Tongue (tissue), 2 donors: ENCODE results near the gene PEX11G. TPM values are rescaled to one million over a fixed set of nuclear protein-coding genes. Genes with fewer than 3 reads are reported as not detected.

Experiments used
- DNase-seq: peaks from one replicate; pipeline ENCODE4 v3.0.0-alpha.2; 2015
- total RNA-seq: library from RNA; depleted of rRNA; stranded (reverse); fragments of >200 nt; gene quantifications from one replicate; pipeline ENCODE4 v1.2.3, GENCODE V29; 2014

Gene PEX11G
- total RNA-seq = 6.1 TPM

DNA sequence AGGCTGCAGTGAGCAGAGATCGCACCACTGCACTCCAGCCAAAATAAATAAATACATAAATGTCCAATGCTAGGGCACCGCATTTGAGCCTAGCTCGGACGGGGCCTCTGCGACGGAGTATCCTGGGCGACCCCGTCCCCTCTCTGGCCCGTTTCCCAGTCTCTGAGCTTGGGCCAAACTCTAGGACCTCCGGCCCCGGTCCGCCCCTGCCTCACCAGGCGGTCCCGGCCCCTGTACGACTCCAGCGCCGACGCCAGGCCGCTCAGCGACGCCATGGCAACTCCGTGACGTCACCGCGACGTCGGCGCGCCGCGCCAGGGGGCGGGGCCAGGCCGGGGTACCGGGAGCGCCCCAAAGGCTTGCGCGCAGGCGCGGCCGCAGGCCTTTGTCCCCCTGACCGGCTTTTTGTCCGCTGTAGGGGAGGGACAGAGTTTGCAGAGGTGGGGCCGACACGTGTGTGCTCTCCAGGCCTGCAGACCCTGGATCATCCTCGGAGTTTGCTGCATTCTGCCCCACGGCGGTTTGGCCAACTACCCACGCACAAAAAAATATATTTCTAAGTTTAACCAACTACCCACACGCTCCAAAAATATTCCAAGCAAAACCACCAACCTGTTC, at the start of gene PEX11G:
Gene PEX11G (minus strand): TSS at position 300 of the 618 bp plus-strand sequence. CDS start 25 bp downstream, at position 275.
- peak; percentile 96 for DNase-seq

DNA sequence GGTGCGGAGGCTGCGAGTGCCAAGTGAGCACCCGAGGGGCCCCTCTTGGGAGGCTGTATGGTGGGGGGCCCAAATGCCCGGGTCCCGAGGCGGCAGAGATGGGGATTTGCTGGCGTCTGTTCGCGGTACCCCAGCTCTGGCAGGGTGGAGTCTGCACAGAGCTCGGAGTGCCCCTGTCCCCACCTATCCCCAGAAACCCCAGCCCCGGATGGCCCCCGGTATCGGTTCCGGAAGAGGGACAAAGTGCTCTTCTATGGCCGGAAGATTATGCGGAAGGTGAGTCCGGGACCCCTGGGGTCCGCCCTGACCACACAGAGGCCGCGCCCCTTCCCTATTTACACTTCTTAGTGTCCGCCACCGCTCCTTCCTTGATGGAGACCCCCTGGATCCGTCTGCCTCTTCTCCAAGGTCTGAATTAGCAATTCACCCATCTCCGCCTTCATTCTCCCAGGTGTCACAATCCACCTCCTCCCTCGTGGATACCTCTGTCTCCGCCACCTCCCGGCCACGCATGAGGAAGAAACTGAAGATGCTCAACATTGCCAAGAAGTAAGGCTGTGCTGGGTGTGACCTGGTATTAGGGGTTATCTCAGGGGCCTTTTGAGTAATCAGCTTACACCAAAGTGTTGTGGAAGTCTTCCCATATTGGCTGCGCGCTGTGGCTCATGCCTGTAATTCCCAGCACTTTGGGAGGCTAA, 47.3 kb upstream of the PEX11G start:
- DNase-seq = no peak

DNA sequence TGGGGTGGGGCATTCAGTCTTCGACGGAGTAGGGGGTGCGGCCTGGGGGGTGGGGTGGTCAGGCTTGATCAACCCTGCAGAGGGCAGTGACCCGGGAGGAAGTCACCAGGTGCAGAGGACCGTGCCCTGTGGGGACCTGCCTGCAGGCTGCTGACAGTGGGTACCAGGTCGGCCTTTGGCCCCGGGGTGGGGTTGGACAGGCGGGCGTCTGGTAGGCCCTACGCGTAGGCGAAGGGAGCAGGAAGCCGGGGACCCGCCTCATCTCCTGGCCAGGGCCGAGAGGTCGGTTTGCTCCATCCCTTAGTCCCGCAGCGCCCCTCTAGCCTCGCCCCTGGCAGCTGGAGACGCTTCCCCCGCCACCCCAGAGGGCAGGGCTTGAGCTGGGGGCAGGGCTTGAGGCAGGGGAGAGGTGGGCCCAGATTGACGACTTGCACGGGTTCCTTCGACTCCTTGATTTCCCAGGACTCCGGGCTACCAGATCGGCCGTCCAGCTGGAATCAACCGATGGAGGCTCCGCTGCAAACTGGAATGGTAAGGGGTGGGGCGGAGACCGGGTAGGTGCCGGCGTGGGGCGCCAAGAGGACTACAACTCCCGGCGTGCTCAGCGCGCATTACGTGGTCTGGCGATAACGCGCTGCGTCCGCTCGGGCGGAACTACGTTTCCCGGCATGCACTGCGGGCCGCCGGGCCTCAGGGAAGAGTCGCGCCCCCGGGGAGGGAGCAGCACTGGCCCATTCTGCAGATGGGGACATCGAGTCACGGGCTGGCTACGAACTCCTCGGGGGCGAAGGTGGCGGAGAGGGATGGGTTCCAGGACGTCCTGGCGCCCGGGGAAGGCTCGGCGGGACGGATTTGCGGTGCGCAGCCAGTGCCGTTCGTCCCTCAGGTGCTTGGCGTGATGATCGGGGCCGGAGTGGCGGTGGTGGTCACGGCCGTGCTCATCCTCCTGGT, 46.5 kb upstream of the PEX11G start, which contains the start of gene PNPLA6:
Gene PNPLA6 (plus strand): TSS at position 671 of the 951 bp plus-strand sequence. CDS start 72 bp downstream, at position 743.
- peak; percentile 98 for DNase-seq

DNA sequence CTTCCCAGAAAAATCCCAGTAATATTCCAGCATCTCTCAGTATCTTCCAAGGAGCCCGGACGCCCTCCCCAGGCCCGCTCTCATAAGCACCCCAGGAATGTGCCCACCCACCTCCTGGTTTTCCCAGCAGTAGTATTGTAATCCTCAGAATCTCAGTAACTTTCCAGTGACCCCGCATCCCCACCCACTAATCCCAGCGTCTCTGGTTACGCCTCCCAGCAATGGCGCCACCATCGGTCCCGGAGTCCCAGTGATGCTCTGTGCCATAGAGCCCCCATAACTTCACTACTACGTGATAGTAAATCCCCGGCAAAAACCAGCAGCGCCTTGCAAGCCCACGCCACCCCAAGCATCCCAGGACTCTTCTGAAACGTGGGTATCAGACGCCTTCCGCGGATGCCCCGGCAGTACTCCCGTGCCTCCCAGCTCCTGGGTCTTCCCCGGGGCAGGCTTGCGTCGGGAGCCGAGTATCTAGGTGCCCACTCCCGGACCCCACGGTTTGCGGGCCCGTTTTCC, 45.8 kb upstream of the PEX11G start:
- DNase-seq = peak; percentile 83

DNA sequence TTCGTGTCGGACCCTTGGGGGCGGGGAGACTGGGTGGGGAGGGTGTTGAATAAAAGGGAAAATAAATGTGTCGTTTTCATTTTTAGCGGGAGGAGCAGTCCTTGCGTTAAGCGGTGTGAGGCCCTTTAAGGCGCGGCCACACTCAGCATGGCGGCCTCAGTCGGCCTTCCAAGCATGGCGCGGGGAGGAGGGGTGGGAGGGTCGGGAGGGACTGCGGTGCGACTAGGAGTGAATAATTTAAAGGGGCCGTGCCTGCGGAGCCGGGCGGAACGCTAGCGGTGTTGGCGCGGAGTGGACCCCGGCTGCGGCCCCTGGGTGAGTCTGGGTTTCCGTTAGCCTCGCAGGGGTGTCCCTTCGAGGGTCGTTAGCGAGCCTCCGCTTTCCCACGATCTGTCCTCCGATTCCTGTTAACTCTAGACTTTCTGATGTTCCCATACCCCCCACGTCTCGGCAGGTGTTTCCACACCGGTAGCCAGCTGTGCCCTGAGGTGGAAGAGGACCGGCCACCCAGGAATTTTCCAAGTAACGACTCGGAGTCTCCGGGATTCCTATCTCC, 45.2 kb upstream of the PEX11G start:
- peak; percentile 96 for DNase-seq

DNA sequence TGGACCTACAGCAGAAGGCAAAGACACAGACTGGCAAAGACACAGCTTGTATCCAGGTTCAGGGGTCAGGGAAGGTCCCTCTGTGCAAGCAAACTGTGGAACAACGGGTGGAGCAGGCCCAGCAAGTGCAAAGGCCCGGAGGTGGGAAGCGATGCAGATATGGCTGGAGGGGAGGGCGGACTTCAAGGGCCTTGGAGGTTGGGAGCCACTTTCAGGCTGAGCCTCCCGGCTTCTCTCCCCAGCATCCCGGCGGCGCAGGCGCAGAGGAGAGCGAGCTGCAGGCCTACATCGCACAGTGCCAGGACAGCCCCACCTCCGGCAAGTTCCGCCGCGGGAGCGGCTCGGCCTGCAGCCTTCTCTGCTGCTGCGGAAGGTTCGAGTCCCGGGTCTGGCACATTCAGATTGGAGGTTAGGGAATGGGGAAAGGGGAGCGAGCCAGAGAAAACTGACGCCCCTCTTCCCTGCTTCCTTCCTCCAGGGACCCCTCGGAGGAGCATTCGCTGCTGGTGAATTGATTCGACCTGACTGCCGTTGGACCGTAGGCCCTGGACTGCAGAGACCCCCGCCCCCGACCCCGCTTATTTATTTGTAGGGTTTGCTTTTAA, 44.5 kb upstream of the PEX11G start:
- DNase-seq = peak; percentile 75

DNA sequence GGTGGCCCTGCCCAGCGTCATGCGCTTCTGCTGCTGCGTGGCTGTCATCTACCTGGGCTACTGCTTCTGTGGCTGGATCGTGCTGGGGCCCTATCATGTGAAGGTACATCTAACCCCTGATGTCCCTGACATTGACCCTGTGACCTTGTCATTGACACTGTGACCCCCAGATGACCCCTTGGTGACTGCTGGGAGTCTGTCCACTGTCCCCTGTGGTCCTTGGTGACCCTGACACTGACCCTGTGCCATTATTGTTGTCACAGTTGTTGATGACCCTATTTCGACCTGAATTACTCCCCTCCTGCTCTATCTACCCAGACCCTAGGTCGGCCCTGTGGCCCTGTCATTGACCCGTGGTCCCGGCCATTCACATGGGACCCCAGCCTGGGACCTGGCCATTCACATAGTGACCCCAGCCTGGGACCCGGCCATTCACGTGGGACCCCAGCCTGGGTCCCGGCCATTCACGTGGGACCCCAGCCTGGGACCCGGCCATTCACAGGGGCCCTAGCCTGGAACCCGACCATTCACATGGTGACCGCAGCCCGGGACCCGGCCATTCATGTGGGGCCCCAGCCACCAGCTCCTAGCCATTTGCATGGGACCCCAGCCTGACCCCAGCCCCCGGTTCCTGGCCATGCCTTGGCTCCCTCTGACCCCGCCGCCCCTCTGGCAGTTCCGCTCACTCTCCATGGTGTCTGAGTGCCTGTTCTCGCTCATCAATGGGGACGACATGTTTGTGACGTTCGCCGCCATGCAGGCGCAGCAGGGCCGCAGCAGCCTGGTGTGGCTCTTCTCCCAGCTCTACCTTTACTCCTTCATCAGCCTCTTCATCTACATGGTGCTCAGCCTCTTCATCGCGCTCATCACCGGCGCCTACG, 41.0 kb upstream of the PEX11G start:
- no peak for DNase-seq

DNA sequence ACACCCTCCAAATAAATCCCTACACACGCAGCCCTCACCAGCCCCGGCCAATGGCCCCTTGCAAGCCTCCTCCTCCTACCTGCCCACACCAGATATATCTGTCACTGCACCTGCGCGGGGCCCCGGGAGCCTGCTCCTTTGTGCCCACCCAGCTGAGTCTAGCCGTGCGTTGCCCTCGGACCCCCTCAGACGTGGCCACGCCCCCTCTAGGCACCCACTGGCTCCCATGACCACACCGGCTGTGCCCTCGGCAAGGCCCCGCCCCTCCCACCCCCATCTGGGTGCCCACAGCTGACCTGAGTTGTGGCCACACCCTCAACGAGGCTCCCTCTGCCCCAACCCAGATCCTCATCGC, 40.4 kb upstream of the PEX11G start:
- no peak for DNase-seq

DNA sequence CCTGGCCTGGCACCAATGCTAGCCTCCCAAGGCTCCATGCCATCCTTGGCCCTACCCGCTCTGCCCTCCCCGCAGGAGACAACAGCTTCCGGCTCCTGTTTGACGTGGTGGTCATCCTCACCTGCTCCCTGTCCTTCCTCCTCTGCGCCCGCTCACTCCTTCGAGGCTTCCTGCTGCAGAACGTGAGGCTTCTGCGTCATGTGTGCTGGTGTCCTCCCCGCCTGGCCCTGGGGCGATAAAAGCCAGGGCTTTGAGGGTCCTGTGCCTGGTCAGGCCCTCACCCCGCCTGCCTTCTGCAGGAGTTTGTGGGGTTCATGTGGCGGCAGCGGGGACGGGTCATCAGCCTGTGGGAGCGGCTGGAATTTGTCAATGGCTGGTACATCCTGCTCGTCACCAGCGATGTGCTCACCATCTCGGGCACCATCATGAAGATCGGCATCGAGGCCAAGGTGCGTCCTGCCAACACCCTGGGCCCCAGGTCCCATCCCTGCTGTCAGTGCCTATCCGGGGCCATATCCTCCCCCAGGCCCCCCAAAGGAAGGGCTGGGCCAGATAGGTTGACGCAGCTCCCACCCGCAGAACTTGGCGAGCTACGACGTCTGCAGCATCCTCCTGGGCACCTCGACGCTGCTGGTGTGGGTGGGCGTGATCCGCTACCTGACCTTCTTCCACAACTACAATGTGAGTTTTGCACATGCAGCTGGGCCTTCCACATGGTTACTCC, 39.8 kb upstream of the PEX11G start:
- no peak for DNase-seq

DNA sequence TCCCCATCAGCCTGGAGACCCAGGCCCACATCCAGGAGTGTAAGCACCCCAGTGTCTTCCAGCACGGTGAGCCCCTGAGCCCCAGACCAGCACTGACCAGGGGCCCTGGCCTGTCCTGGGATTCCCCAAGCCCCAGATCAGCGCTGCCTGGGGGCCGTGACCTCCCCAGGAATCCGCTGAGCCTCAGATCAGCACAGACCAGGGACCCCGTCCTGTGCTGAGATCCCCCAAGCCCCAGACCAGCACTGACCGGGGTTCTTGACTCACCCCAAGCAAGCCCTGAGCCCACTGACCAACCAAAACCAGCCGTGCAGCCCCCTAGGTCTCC, 39.3 kb upstream of the PEX11G start:
- no peak for DNase-seq

DNA sequence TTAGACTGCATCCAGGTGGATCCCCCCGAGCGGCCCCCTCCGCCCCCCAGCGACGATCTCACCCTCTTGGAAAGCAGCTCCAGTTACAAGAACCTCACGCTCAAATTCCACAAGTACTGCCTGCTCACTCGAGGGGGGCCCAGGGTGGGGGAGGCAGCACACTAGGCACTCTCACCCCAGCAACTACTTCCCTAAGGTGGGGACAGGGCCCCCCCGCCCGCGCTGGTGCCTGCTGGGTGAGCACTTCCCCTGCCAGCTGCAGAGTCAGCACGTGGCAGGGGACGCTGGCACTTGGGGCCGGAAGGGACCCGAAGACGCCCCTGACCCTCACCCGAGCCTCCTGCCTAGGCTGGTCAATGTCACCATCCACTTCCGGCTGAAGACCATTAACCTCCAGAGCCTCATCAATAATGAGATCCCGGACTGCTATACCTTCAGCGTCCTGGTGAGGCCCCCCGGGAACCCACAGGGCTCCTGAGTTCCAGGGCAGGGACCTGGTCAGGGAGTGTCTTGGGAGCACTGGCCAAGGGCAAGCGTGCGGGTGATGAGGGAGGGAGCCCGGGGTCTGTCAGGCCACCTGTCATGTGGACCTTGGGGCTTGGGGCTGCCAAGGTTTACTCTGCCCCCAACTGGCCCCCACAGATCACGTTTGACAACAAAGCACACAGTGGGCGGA, 38.8 kb upstream of the PEX11G start:
- DNase-seq = no peak

DNA sequence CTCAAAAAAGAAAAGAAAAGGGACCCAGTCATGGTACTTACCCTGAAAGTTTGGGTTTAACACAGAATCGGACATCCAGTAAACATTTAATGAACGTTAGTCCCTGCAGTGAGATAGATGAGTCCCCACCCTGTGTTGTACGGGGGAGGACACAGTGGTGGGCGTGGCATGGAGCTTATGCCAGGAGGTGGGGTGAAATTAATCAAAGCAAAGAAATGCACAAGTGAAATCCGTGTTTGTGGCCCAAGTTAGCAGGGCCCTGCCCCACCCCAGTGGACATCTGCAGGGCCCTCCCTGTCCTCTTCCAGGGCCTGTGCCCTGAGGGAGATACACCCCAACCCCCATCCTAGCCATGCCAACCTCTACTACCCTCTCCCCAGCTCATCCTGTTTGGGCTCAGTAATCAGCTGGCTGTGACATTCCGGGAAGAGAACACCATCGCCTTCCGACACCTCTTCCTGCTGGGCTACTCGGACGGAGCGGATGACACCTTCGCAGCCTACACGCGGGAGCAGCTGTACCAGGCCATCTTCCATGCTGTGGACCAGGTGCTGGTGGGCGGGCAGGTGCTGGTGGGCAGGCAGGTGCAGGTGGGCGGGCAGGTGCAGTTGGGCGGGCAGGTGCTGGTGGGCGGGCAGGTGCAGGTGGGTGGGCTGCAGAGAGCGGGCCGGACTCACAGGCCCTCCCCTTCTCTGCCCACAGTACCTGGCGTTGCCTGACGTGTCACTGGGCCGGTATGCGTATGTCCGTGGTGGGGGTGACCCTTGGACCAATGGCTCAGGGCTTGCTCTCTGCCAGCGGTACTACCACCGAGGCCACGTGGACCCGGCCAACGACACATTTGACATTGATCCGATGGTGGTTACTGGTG, 37.5 kb upstream of the PEX11G start:
- no peak for DNase-seq

DNA sequence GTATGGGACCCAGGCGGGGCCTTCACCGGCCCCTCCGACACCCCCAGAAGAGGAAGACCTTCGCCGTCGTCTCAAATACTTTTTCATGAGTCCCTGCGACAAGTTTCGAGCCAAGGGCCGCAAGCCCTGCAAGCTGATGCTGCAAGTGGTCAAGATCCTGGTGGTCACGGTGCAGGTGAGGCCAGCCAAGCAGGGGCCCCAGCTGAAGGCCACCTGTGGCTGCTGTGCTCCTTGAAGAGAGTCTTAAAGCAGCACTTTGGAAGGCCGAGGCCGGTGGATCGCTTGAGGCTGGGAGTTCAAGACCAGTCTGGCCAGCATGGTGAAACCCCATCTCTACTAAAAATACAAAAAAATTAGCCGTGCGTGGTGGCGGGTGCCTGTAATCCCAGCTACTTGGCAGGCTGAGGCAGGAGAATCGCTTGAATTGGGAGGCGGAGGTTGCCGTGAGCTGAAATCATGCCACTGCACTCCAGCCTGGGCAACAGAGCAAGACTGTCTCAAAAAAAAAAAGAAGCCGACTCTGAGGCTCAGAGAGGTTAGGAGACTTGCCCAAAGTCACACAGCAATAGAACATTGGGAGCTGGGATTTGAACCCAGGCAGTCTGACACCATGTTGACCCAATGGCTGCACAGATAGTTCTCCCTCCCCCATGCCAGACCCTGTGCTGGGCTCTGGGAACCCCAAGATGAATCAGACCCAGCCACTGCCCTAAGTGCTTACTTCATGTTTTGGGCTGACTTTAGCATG, 36.3 kb upstream of the PEX11G start:
- no peak for DNase-seq

DNA sequence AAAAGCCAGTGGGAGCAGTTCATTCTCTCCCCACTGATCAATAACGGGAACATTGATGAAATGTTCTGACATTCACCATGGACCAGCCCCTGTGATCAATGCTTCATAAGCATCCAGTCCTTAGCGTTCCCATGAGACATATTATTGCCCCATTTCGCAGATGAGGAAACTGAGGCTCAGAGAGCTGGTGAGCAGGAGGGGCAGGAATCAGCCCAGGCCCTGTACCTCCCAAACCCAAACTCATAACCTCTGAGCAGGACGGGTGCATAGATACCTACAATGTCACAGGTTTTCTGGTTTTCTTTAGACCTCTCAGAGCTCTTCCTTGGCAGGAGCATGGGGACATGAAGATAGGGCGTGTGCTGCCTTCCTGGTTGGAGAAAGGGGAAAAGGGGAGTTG, 35.7 kb upstream of the PEX11G start:
- no peak for DNase-seq

DNA sequence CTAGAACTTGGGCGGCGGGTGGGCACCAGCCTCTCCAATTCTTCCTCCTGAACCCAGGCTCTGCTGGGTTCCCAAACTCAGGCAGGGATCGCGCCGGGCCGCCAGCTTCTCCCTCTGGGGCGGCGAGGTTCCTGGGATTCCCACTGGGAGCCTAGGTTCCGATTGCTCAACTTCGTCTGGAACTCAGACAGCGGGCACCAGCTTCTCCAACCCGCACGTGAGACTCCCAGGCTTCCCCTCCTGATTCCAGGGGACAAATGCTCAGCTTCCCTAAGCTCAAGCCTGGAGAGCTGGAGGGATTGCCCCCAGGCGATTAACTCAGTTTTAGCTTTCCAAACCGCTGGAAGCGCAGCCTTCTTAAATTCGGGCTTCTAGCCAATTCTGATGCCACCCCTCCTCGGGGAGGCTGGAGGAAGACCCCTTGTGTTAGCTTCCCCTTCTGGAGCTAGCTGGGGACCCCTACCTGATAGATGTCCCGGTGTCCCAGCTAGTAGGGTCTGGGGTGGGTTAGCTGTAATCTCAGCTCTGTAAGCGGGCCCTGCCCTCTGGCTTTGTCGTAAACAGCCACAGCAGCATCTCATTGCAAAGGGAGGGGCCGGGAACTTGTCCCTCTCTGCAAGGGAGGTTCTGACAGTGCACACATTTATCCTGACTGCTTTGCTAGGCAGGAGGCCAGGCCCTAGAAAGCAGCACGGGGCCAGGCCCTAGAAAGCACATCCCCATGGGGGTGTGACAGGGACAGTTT, 34.3 kb upstream of the PEX11G start:
- DNase-seq = no peak

DNA sequence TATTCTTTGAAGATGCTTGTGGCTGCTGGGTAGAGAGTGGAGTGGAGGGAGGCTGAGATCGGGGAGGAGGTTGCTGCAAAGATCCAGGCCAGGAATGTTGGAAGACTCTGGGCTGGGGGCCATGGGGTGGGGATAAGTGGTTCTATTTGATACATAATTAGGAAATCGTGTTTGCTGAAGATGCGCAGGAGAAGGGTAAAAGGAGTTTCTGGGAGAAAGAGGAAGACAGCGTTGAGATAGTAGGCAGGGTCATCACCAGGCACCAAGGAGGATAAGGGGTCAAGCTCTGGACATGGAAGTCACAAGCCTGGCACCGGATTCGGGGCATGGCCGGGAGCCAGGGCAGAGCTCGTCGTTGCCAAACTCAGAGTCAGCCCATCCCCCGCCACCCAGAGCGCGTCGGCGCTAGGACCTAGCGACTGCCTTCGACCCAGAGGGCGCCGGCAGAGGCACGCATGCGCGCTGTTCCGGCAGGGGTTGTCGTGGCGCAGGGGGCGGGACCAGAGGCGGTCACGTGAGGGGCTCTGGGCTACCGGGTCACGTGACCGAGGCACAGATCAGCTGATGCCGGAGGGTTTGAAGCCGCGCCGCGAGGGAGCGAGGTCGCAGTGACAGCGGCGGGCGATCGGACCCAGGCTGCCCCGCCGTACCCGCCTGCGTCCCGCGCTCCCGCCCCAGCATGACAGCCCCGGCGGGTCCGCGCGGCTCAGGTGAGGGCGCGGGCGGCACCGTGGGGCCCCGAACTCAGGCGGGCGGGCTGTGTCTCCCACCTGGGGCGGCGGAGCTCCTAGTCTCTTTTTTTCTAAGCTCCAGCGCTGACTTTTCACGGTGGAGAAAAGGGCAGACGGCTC, 33.5 kb upstream of the PEX11G start, which contains the start of gene MCOLN1:
Gene MCOLN1 (plus strand): TSS at position 553 of the 851 bp plus-strand sequence. CDS start 127 bp downstream, at position 680.
- peak; percentile 99 for DNase-seq
